Stomach smooth muscle (tissue), 2 donors: Measurements from ENCODE around the gene ROS1.

Source experiments
- H3K27ac ChIP-seq: one replicate; pipeline ENCODE4 v1.7.0; 2013; ENCODE audit warnings: mild to moderate bottlenecking, low read length, inconsistent platforms
- H3K27me3 ChIP-seq, 2 donors: one replicate each; pipeline ENCODE4 v1.7.0; 2013; ENCODE audit warnings: low read length in 2 of 2; ENCODE audit not compliant: insufficient read depth in 2 of 2, control insufficient read depth in 1 of 2
- H3K36me3 ChIP-seq, 2 donors: one replicate each; pipeline ENCODE4 v1.7.0; 2013; ENCODE audit warnings: low read length in 2 of 2; ENCODE audit not compliant: control insufficient read depth in 2 of 2, insufficient read depth in 2 of 2
- H3K4me1 ChIP-seq: one replicate; pipeline ENCODE4 v1.7.0; 2013; ENCODE audit warnings: low read length; ENCODE audit not compliant: control insufficient read depth, insufficient read depth
- H3K4me3 ChIP-seq, 2 donors: one replicate each; pipeline ENCODE4 v1.7.0; 2013; ENCODE audit warnings: low read length in 2 of 2
- H3K9ac ChIP-seq, 2 donors: one replicate each; pipeline ENCODE4 v1.7.0; 2013; ENCODE audit warnings: low read length in 2 of 2, mild to moderate bottlenecking in 1 of 2
- H3K9me3 ChIP-seq, 2 donors: one replicate each; pipeline ENCODE4 v1.7.0; 2013; ENCODE audit warnings: low read length in 2 of 2; ENCODE audit not compliant: control insufficient read depth in 2 of 2
- donor health status: healthy.
- donor health status: Pancreatic carcinoma.

Gene ROS1

DNA sequence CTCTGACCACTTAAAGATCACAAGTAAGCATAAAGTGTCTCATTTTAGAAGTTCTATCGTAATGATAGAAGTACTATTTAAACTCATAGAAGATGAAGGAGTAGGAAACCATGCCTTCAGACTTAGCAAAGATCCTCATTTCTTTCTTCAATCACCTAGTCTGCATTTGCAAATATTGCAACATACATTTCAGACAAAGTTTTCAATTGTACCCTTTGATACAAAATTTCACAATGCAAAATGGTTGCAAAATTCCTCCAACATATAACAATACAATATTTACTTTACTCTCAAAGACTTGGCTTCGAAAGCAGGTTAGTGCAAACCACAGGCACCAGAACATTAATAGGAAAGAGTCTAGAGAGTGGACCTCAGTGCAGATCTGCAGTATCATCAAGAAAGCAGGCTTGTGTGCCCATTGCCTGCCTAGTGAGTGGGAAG, 16.1 kb upstream of the ROS1 start:
- no peaks in the 10 kb centered on the region for H3K9me3 ChIP-seq
- peaks cover 2% of the 10 kb centered on the region in 2 donors for H3K27me3 ChIP-seq
- H3K4me1 ChIP-seq: no peaks in the 10 kb centered on the region
- H3K4me3 ChIP-seq: no peak overlapping the region
- no peak overlapping the region for H3K27ac ChIP-seq
- no peaks in the 10 kb centered on the region for H3K36me3 ChIP-seq
- H3K9ac ChIP-seq: no peak overlapping the region

DNA sequence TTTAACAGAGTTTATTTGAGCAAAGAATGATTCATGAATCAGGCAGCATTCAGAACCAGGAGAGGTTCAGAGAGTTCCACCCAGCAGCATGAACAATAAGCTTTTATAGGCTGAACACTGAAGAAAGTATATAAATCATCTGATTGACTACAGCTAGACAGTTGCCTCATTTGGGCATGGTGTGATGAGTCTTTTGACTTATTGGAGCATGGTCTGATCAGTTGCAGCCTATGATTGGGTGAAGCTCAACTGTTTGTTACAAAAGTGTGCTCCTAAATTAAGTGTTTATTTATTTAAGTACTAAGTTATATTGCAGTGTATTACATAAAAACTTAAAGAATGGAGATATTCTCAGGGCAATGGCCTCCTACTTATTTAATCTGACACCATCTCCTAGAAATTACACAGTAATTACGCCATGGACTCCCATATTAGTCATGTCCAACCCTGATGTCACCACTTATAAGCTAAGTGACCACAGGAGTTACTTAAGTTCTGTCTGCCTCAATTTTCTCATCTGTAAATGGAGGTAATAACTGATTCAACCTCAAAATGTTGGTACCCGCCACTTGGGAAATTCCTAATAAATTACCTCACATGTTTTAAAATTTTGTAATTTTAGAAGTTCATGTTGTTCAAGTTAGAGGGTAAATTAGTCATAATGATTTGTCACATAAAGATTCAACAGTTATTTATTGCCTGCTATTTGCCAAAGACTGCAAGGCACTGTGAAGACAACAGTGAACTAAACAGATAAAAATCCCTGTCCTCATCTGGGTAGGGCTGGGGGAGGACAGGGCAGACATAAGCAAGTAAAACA, 15.2 kb upstream of the ROS1 start:
- H3K4me1 ChIP-seq: no peaks in the 10 kb centered on the region
- H3K9ac ChIP-seq: no peak overlapping the region
- H3K27me3 ChIP-seq: peaks cover 0 to 2% of the 10 kb centered on the region in 2 donors
- no peaks in the 10 kb centered on the region for H3K36me3 ChIP-seq
- H3K4me3 ChIP-seq: no peak overlapping the region
- H3K27ac ChIP-seq: no peak overlapping the region
- H3K9me3 ChIP-seq: no peaks in the 10 kb centered on the region

DNA sequence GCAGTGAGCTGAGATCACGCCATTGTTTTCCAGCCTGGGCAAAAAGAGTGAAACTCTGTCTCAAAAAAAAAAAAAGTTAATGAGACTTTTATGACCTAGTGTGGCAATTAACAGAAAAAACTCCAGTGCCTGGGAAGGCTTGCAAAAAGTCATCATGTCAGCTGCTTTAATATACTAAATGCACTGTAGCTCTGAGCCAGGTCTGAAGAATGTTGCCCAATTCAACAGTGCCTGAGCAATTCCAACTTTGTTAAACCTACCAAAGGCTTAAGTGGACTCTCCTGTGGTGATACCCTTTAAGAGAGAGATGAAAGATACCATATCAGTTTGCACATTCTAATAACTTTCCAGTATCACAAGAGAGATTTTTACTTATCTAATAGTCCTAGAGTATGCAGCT, 6.5 kb upstream of the ROS1 start:
- Histone ChIP-seq H3K27me3 (no peaks in the 10 kb centered on the region), H3K27ac (no peak overlapping the region), H3K9ac (no peak overlapping the region), H3K36me3 (no peaks in the 10 kb centered on the region), H3K4me3 (no peak overlapping the region), H3K9me3 (no peaks in the 10 kb centered on the region), H3K4me1 (no peaks in the 10 kb centered on the region)

GRCh38 chr6:117423754-117424153, 2.0 kb downstream of the ROS1 start:
- Histone ChIP-seq H3K4me1 (no peaks in the 10 kb centered on the region), H3K36me3 (no peaks in the 10 kb centered on the region), H3K27me3 (no peaks in the 10 kb centered on the region), H3K27ac (no peak overlapping the region), H3K4me3 (no peak overlapping the region), H3K9ac (no peak overlapping the region), H3K9me3 (no peaks in the 10 kb centered on the region)

DNA sequence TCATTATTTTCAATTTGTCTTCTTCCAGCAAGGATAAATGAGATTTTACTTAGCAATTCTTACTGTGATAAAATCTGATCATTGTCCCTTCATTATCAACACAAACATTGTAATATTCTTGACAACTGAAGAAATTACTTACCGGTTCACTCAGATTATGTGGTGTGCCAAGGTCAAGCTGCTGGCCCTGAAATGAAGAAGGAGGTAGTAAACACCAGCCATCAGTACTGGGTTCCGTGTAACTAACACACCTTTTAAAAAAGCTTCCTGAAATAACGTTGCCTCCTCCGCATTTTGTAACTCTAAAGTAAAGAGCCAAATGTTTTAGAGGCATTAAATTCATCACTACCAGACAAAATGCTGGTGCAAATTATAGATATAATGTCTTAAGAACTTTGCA, 7.4 kb downstream of the ROS1 start:
- Histone ChIP-seq H3K27me3 (no peaks in the 10 kb centered on the region), H3K36me3 (no peaks in the 10 kb centered on the region), H3K9ac (no peak overlapping the region), H3K27ac (no peak overlapping the region), H3K4me3 (no peak overlapping the region), H3K4me1 (no peaks in the 10 kb centered on the region), H3K9me3 (no peaks in the 10 kb centered on the region)

GRCh38 chr6:117417851-117418250, 7.9 kb downstream of the ROS1 start:
- H3K36me3 ChIP-seq: no peaks in the 10 kb centered on the region
- H3K4me1 ChIP-seq: no peaks in the 10 kb centered on the region
- no peak overlapping the region for H3K9ac ChIP-seq
- H3K27me3 ChIP-seq: no peaks in the 10 kb centered on the region
- H3K27ac ChIP-seq: no peak overlapping the region
- H3K4me3 ChIP-seq: no peak overlapping the region
- no peaks in the 10 kb centered on the region for H3K9me3 ChIP-seq

DNA sequence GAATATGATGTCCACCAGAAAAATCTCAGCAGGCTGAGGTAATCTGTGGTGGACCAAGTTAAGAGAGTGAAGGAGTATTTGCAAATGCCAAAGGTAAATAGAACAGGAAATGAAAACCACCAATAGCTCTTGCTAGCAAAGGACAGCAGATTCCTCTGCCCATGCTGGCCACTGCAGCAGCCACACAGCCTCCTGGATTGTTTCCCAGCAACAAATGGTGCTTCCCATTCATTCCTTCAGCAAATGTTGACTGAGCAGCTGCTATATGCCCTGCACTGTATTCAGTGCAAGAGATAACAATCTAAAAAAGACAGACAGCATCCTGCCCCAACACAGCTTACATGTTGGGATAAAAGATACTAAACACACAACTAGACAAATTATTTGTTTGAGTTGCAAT, 11.0 kb downstream of the ROS1 start:
- Histone ChIP-seq H3K27me3 (no peaks in the 10 kb centered on the region), H3K9ac (no peak overlapping the region), H3K9me3 (no peaks in the 10 kb centered on the region), H3K4me1 (no peaks in the 10 kb centered on the region), H3K4me3 (no peak overlapping the region), H3K27ac (no peak overlapping the region), H3K36me3 (no peaks in the 10 kb centered on the region)

DNA sequence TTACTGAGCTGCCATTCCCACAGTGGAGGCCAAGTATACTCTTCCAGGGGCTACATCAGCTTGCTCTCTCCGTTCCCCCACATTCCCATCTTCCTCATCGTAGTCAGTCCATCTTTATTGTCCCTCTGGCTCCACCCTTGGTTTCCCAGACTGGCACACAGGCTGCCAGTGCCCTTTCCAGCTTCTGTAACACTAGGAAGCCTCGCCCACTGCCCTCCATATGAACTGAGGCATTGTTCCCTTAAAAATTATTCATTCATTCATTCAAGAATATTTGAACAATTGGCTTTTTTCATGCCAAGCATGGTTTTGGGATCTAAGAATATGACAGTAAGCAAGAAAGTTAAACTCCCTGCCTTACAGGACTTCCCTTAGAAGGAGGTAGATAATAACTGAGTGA, 14.3 kb downstream of the ROS1 start:
- H3K36me3 ChIP-seq: no peaks in the 10 kb centered on the region
- H3K27ac ChIP-seq: no peak overlapping the region
- H3K4me3 ChIP-seq: no peak overlapping the region
- H3K27me3 ChIP-seq: no peaks in the 10 kb centered on the region
- no peaks in the 10 kb centered on the region for H3K4me1 ChIP-seq
- H3K9me3 ChIP-seq: no peaks in the 10 kb centered on the region
- H3K9ac ChIP-seq: no peak overlapping the region

DNA sequence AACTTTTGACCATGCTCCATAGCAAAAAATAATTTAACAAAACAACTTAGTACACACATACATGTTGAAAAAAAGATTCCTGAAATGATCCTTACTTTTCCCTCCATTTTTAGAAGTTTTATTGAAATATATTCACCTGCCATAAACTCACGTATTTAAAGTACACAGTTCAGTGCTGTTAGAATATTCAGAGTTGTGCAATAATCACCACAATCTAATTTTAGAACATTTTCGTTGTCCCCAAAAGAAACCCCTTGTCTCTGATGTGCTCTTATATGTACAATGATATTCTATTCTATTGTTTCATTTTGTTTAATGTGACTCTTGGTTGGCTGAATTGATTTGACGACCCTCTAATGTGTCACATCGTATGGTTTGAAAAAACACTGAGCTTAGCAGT, 15.9 kb downstream of the ROS1 start:
- H3K36me3 ChIP-seq: no peaks in the 10 kb centered on the region
- H3K4me1 ChIP-seq: no peaks in the 10 kb centered on the region
- no peak overlapping the region for H3K9ac ChIP-seq
- H3K27me3 ChIP-seq: no peaks in the 10 kb centered on the region
- H3K4me3 ChIP-seq: no peak overlapping the region
- H3K9me3 ChIP-seq: no peaks in the 10 kb centered on the region
- no peak overlapping the region for H3K27ac ChIP-seq

DNA sequence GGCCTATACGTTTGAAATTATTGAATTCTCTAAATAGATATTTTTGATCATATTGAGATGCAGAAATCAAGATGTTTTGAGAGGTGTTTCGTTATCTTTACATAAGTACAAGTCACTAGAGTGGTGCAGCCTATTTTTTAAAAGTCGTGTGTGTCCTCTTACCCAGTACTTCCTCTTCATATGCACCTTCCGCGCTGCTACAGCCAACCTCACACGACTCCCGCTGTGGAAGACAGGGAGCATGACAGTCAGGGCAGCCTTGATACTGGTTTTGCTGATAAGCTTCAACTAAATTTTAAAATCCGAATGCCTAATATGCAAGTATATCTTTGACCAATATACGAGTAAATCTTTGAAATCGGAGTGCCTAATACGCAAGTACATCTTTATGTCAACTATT, 16.3 kb downstream of the ROS1 start:
- no peaks in the 10 kb centered on the region for H3K27me3 ChIP-seq
- no peak overlapping the region for H3K9ac ChIP-seq
- no peaks in the 10 kb centered on the region for H3K9me3 ChIP-seq
- no peaks in the 10 kb centered on the region for H3K4me1 ChIP-seq
- H3K27ac ChIP-seq: no peak overlapping the region
- H3K36me3 ChIP-seq: no peaks in the 10 kb centered on the region
- no peak overlapping the region for H3K4me3 ChIP-seq

DNA sequence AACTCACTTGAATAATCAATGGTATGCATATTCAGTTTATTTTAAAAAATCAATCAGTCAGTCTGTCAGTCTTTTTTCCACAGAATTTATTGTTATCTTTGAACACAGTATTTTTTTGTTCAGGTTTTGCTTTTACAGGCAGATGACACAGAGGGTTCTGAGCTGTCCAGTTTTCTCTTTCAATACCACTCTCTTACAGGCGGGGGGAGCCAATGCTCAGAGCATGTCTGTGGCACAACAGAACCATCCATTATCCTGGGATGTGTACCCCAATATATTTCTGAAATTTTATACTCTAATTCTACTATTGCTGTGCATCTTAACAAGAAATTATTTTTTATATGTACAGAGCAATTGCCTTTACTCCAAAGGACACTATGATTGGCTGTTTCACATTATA, 21.2 kb downstream of the ROS1 start:
- Histone ChIP-seq H3K9me3 (no peaks in the 10 kb centered on the region), H3K4me3 (no peak overlapping the region), H3K27me3 (no peaks in the 10 kb centered on the region), H3K27ac (no peak overlapping the region), H3K36me3 (no peaks in the 10 kb centered on the region), H3K9ac (no peak overlapping the region), H3K4me1 (no peaks in the 10 kb centered on the region)
